ENCODE measurements around the gene DDX27. TPM values are rescaled to one million over a fixed set of nuclear protein-coding genes. Genes with fewer than 3 reads are reported as not detected.

DDX27 gene
- total and polyA plus RNA-seq, 2 experiments from 2014 or later = 29.1 to 33.9 TPM

DNA sequence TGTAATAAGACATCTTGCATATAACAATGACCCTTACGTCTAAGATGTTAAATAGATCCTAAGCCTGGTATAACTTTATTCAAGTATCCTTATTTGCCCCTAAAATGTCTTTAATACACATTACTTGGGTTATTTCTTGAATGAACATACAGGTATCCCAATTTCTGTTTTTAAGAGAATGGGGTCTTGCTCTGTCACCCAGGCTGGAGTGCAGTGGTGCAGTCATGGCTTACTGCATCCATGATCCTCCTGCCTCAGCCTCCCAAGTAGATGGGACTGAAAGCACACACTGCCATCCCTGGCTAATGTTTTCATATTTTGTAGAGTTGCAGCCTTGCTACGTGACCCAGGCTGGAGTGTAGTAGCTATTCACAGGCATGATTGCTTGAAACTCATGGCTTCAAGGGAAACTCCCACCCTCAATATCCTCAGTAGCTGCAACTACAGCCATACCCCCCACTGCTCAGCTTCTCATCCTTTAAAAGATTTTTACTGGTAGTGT is 69.1 kb downstream of the DDX27 start:
- Histone ChIP-seq H3K27ac (peak overlapping the region; percentile 88), H3K79me2 (peaks cover 44% of the 10 kb centered on the region), H3K27me3 (no peaks in the 10 kb centered on the region), H3K4me2 (peak overlapping the region; percentile 88), H3K4me3 (no peak overlapping the region), H3K36me3 (replicated peaks; ENCODE audit: insufficient read depth, low read depth) (no peaks in the 10 kb centered on the region), H4K20me1 (ENCODE audit: insufficient read depth, poor library complexity, severe bottlenecking) (peaks cover 64% of the 10 kb centered on the region), H3K9me3 (ENCODE audit: low read depth) (no peaks in the 10 kb centered on the region), H3K4me1 (ENCODE audit: insufficient read depth) (peaks cover 53% of the 10 kb centered on the region), H3K9me2 (replicated peaks; ENCODE audit: insufficient read depth) (no peaks in the 10 kb centered on the region), H2AFZ (no peak overlapping the region)
- no peak for DNase-seq (ENCODE audit: low spot score)
- 79% methylated on average over 2 of the region's 2 CpGs for WGBS (ENCODE audit: low lambda C conversion rate, missing lambda C conversion rate)
- TF ChIP-seq EZH2 (IDR thresholded peaks at IDR 0.05; ENCODE audit: borderline replicate concordance) = no peak
- TF ChIP-seq, protein P1, sequence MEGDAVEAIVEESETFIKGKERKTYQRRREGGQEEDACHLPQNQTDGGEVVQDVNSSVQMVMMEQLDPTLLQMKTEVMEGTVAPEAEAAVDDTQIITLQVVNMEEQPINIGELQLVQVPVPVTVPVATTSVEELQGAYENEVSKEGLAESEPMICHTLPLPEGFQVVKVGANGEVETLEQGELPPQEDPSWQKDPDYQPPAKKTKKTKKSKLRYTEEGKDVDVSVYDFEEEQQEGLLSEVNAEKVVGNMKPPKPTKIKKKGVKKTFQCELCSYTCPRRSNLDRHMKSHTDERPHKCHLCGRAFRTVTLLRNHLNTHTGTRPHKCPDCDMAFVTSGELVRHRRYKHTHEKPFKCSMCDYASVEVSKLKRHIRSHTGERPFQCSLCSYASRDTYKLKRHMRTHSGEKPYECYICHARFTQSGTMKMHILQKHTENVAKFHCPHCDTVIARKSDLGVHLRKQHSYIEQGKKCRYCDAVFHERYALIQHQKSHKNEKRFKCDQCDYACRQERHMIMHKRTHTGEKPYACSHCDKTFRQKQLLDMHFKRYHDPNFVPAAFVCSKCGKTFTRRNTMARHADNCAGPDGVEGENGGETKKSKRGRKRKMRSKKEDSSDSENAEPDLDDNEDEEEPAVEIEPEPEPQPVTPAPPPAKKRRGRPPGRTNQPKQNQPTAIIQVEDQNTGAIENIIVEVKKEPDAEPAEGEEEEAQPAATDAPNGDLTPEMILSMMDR (IDR thresholded peaks at IDR 0.05; ENCODE audit: poor library complexity) = no peak
- no peak for TF ChIP-seq EZH2phosphoT487 (IDR thresholded peaks at IDR 0.05; ENCODE audit: low read depth, severe bottlenecking, unreplicated experiment)

DNA sequence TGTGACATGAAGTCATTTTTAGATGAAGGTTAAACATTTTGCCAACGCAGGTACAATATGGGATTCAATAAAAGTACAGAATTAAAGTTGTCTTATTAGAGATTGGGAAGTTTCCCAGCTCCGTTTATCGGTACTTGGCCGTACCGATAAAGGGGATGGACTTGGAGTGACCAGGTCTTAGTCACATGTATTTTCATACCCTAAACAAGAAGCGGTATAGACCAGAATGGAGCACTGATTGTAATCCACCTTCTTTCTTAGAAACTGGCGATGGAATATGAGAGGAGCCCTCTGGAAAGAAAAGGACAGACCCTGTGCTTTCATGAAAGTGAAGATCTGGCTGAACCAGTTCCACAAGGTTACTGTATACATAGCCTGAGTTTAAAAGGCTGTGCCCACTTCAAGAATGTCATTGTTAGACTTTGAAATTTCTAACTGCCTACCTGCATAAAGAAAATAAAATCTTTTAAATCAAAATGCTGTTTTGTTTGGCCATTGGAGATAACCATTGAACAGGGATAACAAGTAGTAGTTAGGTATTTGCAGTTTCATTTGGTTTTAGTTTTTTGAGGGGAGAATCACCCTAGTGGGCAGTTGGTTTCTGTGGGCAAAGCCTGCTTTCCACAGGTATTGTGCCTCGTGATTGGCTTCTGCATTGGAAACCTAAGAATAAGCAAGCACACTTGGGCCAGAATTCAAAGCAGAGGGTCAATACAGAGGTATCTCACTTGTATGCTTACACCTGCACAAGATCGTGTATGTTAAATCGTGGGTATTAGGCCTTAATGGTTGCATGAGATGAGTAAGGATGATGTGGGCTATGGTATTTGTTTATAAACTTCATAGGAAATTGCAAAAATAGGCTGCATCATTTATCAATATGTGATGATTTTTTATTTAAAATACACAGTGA is 69.8 kb downstream of the DDX27 start:
- H4K20me1 ChIP-seq (ENCODE audit: insufficient read depth, poor library complexity, severe bottlenecking) = peaks cover 57% of the 10 kb centered on the region

DNA sequence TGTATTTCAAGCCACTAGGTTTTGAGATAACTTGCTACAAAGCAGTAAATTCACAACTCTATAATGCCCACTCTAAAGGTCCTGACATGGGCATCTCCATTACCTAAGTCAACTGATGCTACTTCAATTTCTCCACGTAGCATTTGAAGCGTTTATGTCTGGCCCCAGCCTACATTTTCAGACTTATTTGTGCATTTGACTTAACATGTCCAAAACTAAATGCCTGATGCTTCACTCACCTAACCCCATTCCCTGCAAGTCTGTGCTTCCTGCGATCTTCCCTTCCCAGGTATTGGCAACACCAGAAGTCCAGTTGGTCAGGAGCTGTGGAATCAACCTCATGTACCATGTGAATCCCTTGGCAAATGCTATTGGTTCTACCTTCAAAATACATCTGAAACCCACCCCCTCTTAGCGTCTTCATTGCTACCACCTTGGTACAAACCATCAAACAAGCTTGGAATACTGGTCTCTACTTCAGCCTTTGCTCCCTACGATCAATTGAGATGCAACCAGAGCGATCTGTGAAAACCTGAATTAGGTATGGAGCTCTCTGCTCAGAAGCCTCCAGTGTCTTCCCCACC is 71.5 kb downstream of the DDX27 start:
- Histone ChIP-seq H3K4me2 (no peak overlapping the region), H2AFZ (no peak overlapping the region), H3K27me3 (no peaks in the 10 kb centered on the region), H3K36me3 (replicated peaks; ENCODE audit: insufficient read depth, low read depth) (no peaks in the 10 kb centered on the region), H3K79me2 (peaks cover 20% of the 10 kb centered on the region), H3K4me1 (ENCODE audit: insufficient read depth) (peaks cover 31% of the 10 kb centered on the region), H3K9me2 (replicated peaks; ENCODE audit: insufficient read depth) (no peaks in the 10 kb centered on the region), H3K9me3 (ENCODE audit: low read depth) (no peaks in the 10 kb centered on the region), H3K27ac (no peak overlapping the region), H3K4me3 (no peak overlapping the region), H4K20me1 (ENCODE audit: insufficient read depth, poor library complexity, severe bottlenecking) (peaks cover 40% of the 10 kb centered on the region)
- WGBS (ENCODE audit: low lambda C conversion rate, missing lambda C conversion rate) = 91% methylated on average over 6 of the region's 6 CpGs
- TF ChIP-seq, protein P1 (IDR thresholded peaks at IDR 0.05; ENCODE audit: poor library complexity) = no peak
- TF ChIP-seq EZH2 (IDR thresholded peaks at IDR 0.05; ENCODE audit: borderline replicate concordance) = no peak
- no peak for TF ChIP-seq EZH2phosphoT487 (IDR thresholded peaks at IDR 0.05; ENCODE audit: low read depth, severe bottlenecking, unreplicated experiment)
- no peak for DNase-seq (ENCODE audit: low spot score)

More for the DNA sequence above, 69.8 kb downstream of the DDX27 start:
- H3K4me3 ChIP-seq = no peak overlapping the region
- TF ChIP-seq EZH2 (IDR thresholded peaks at IDR 0.05; ENCODE audit: borderline replicate concordance) (no peak), EZH2phosphoT487 (IDR thresholded peaks at IDR 0.05; ENCODE audit: low read depth, severe bottlenecking, unreplicated experiment) (no peak)
- TF ChIP-seq, protein P1 (IDR thresholded peaks at IDR 0.05; ENCODE audit: poor library complexity) = no peak
- WGBS (ENCODE audit: low lambda C conversion rate, missing lambda C conversion rate) = 81% methylated on average over 10 of the region's 10 CpGs
- H3K4me2 ChIP-seq = peak overlapping the region; percentile 88
- peak; percentile 48 for DNase-seq (ENCODE audit: low spot score)
- H3K27me3 ChIP-seq = no peaks in the 10 kb centered on the region
- peak overlapping the region; percentile 88 for H3K27ac ChIP-seq
- H3K36me3 ChIP-seq (replicated peaks; ENCODE audit: insufficient read depth, low read depth) = no peaks in the 10 kb centered on the region
- no peaks in the 10 kb centered on the region for H3K9me3 ChIP-seq (ENCODE audit: low read depth)
- peaks cover 37% of the 10 kb centered on the region for H3K79me2 ChIP-seq
- no peak overlapping the region for H2AFZ ChIP-seq
- peaks cover 46% of the 10 kb centered on the region for H3K4me1 ChIP-seq (ENCODE audit: insufficient read depth)
- H3K9me2 ChIP-seq (replicated peaks; ENCODE audit: insufficient read depth) = no peaks in the 10 kb centered on the region
